ENCODE measurements around the gene POLD2. TPM values are rescaled to one million over a fixed set of nuclear protein-coding genes. Genes with fewer than 3 reads are reported as not detected.

Gene POLD2
- total and polyA plus RNA-seq, 2 of the 13 experiments (the other 11 are each of a cell fraction or from before 2014, with no cell fraction given): 87.6 to 95.1 TPM

DNA sequence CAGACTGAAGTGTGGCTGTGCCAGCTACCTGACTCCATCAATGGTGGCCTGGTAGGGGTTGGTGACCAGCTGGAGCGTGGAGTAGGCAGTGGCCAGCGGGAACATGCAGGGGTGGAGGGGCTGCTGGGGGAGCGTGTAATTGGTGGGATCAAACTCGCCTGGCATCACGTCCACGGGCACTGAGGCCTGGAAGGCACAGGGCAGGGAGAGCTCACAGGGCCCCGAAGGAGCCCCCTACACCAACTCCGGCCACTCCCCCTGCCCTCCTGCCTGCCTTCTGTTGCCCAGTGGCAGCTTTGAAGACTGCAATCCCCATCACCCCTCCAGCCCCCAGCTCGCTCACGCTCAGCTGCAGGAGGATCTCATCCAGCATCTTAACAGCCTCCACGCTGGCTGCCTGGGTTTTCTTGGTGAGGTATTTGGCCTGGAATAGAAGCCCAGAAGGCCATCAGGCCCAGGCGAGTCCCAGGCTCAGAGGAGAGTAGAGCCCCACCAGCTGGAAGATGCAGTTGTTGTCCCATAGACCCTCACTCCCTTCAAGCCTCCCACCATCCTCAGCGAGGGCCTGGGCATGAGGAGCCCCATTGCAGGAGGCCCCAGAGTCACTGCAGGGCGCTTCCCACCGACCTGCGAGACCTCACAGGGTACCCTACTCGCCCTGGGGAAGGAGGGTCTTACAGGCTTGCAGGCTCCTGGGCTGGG is 7.1 kb downstream of the POLD2 start:
- no peaks in the 10 kb centered on the region for H3K79me2 ChIP-seq (ENCODE audit: insufficient read depth, low read length)
- no peak for FAIRE-seq

More for the DNA sequence above, 7.1 kb downstream of the POLD2 start:
- Histone ChIP-seq H3K36me3 (replicated peaks in 1 of 2; ENCODE audit: control insufficient read depth in 1 of 2, insufficient read depth in 2 of 2, low read length in 2 of 2) (peaks cover 23 to 51% of the 10 kb centered on the region in 2 experiments), H3K27me3 (ENCODE audit: control insufficient read depth in 1 of 2, insufficient read depth in 2 of 2, low read length in 2 of 2) (no peaks in the 10 kb centered on the region; a peak in 1 of 5 replicates), H3K27ac (ENCODE audit: extremely low read length, insufficient read depth, low read length) (no peak overlapping the region), H4K20me1 (ENCODE audit: insufficient read depth, low read length) (no peaks in the 10 kb centered on the region), H2AFZ (ENCODE audit: low read length) (no peak overlapping the region), H3K4me2 (ENCODE audit: low read depth, low read length) (no peak overlapping the region), H3K9me3 (ENCODE audit: low read length) (no peaks in the 10 kb centered on the region), H3K9ac (ENCODE audit: insufficient read depth, low read depth, low read length) (no peak overlapping the region), H3K4me3 (replicated peaks in 1 of 3; ENCODE audit: insufficient read depth in 1 of 3, low read depth in 2 of 3, low read length in 3 of 3) (no peak overlapping the region), H3K4me1 (ENCODE audit: insufficient read depth, low read length) (peaks cover 3% of the 10 kb centered on the region)
- ChIA-PET CTCF (ENCODE audit: low intra/inter-chr PET ratio, low total read pairs) (no interaction called here), POLR2A (no interaction called here)
- no peak for TF ChIP-seq MED1 (CRISPR knock-in tag; IDR thresholded peaks at IDR 0.05)
- TF ChIP-seq NR3C1 (CRISPR knock-in tag; IDR thresholded peaks at IDR 0.05): no peak
- no peak for TF ChIP-seq ZFX (CRISPR knock-in tag; IDR thresholded peaks at IDR 0.05; ENCODE audit: low read depth)
- no peak for TF ChIP-seq ZNF383 (CRISPR knock-in tag; IDR thresholded peaks at IDR 0.05; ENCODE audit: borderline replicate concordance)
- TF ChIP-seq TAF15 (IDR thresholded peaks at IDR 0.05; ENCODE audit: low read depth, low read length, poor library complexity, severe bottlenecking): no peak
- TF ChIP-seq ZNF160 (CRISPR knock-in tag; IDR thresholded peaks at IDR 0.05): no peak
- TF ChIP-seq, protein P1, sequence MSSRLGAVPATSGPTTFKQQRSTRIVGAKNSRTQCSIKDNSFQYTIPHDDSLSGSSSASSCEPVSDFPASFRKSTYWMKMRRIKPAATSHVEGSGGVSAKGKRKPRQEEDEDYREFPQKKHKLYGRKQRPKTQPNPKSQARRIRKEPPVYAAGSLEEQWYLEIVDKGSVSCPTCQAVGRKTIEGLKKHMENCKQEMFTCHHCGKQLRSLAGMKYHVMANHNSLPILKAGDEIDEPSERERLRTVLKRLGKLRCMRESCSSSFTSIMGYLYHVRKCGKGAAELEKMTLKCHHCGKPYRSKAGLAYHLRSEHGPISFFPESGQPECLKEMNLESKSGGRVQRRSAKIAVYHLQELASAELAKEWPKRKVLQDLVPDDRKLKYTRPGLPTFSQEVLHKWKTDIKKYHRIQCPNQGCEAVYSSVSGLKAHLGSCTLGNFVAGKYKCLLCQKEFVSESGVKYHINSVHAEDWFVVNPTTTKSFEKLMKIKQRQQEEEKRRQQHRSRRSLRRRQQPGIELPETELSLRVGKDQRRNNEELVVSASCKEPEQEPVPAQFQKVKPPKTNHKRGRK (CRISPR knock-in tag; IDR thresholded peaks at IDR 0.05): no peak
- no peak for TF ChIP-seq IKZF1 (IDR thresholded peaks at IDR 0.05)
- DNase-seq (ENCODE audit: low spot score) (no peak), ATAC-seq (no peak)
- intact Hi-C loops (cut with micrococcal nuclease; ENCODE audit: unreplicated experiment) (no loop called here), in situ Hi-C loops (cut with HindIII; ENCODE audit: extremely low pct_ligation_motif_present, low pct_unique_long_range_greater_than_20kb) (no loop called here)
- BruUV-seq (replicated peaks): no TSS peak
- WGBS (ENCODE audit: low lambda C conversion rate): 94% methylated on average over 3 of the region's 17 CpGs
